Activated T-cell treated with anti-CD3 and anti-CD28 coated beads for 48 hours (primary cell): ENCODE data around the gene RBM17.
"Not testable (repeated sequence)": the region's sequence is repeated elsewhere in the genome, so short reads cannot be mapped to it uniquely, and the experiment has no call there.

Experiments used
- DNase-seq: peaks from one replicate; pipeline ENCODE4 v3.0.0-alpha.2; 2020; ENCODE audit warnings: low read depth

Gene RBM17

DNA sequence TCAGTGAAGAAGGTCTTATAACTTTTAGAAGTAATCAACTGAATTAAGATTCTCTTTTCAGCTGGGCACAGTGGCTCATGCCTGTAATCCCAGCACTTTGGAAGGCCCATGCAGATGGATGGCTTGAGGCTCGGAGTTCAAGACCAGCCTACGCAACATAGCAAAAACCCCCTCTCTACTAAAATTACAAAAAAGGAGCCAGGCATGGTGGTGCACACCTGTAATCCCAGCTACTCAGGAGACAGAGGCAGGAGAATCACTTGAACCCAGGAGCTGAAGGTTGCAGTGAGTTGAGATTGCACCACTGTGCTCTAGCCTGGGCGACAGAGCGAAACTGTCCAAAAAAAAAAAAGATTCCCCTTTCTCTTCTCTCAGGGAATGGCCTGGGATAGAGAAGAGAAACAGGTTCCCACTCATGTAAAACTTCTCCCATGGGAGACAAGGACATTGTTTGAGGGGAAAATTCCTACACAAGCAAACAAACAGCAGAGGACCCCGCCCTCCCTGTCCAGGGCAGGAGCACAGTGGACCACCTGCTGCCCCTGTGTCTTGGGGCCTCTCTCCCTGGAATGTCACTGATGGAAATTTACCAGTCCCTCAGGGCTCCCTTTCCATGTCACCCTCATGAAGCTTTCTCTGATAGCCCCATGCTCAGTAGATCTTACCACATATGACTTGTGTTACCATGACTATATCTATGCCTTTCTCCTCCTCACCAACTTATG lies 32.3 kb upstream of the RBM17 start:
- DNase-seq, result no peak

DNA sequence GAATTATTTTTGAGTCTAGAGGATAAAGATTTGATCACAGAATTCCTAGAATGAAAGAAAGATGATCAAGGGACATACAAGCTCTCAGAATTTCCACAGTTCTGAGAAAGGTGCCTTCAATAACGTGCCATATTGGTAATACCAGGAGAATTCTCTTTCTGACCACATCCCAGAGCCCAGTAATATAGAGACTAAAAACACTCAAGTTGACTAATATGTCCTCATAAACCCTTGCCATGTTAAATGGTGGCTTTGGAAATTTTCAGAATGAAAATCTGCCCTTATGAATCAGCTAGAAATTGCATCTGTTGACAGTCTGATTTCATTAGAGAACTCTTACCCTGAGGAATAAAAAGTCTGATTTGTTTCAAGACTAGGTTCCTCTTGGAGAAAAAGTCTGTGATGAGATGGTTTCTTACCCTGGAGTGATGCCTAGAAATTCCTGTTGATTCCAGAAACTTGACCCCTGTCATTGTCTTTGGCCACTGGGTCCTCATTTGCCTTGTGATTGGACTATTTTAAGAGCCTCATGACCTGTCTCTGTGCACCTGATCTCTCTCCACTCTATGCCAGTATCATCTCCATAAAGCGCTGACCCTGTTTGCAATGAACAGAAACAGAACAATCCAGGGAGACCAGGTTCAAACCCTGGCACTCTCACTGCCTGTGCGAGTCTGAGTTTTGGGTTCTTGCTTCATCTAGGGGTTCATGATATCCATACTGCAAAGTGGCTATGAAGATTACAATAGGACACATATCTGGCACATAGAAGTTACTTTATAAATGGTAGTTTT lies 30.0 kb upstream of the RBM17 start:
- no peak for DNase-seq

DNA sequence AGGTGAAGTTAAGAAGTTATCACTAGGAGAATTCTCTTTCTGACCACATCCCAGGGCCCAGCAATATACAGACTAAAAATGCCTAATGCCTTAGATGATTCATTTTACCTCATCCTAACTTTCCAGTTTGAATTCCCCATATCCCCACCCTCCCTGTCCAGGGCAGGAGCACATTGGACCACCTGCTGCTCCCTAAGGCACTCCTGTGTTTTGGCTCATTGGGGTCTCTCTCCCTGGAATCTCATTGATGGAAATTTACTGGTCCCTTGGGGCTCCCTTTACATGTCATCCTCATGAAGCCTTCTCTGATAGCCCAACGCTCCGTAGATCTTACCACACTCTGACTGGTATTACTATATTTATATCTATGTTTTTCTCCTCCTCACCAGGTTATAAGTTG lies 29.3 kb upstream of the RBM17 start:
- DNase-seq, result no peak

DNA sequence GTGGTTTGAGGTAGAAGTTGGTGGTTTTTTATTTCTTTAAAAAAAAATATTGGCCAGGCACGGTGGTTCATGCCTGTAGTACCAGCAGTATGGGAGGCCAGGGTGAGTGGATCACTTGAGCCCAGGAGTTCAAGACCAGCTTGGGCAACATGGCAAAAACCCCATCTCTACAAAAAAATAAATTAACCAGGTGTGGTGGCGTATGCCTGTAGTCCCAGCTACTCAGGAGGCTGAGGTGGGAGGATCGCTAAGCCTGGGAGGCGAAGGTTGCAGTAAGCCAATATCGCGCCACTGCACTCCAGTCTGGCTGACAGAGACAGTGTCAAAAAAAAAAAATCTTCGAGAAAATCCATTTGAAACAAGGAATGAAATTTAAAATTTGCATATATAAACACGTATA lies 27.8 kb upstream of the RBM17 start:
- DNase-seq, result no peak

DNA sequence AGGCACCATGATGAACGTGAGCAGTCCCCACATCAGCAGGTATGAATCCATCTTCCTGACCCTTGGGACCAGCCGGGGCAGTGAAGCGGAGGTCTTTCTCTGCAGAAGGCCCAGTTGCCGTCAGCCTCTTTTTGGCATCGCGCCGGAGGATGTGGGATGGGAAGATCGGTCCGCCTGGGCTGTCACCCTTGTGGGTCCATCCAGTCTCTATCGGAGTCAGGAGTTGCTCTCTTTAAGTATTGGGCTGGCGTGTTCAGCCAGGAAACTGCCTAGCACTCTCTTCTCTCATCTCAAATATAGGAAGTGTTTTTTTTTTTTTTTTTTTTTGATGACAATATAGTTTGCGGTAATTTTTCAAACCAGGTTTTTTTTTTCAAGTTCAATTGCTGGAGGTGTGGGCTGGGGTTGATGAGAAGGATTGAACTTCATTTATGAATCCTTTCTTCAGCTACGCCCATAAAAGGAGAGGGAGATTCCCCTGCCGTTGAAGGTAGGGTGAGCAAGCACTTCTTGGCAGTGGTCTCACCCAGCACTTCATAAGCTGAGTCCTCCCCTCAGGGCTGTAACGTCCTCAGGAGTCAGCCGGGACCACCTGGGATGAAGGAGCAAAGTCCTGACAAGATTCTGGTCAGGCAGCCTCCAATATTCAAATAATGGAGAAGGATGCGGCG lies 26.6 kb upstream of the RBM17 start, which contains the start of gene IL2RA:
Gene IL2RA (minus strand): TSS at position 267 of the 671 bp plus-strand sequence. CDS start 216 bp downstream, at position 51.
- DNase-seq, result peak; percentile 71

DNA sequence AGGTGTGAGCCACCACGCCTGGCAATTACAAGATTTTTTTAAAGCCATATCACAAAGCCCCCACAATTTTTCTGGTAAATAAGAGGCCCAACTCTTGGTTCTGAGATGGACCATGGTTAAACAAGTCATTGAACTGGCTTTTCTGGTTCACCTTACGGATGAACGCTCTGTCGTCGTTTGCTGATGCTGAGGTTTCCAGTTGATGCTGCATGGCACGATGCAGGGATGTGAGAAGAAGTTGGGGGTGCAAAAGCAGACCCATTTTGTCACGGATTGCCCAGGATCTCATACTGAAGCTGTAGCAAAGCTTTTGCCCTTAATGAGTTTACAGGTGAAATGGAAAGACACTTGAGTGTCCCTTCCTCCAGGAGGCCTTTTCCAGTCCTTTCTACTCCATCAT lies 24.7 kb upstream of the RBM17 start:
- DNase-seq, result no peak

DNA sequence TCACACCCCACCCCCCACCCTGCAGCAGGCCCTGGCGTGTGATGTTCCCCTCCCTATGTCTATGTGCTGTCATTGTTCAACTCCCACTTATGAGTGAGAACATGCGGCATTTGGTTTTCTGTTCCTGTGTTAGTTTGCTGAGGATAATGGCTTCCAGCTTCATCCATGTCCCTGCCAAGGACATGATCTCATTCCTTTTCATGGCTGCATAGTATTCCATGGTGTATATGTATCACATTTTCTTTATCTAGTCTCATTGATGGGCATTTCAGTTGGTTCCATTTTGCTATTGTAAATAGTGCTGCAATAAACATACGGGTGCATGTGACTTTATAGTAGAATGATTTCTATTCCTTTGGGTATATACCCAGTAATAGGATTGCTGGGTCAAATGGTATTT lies 24.1 kb upstream of the RBM17 start:
- DNase-seq, result not testable (repeated sequence)

DNA sequence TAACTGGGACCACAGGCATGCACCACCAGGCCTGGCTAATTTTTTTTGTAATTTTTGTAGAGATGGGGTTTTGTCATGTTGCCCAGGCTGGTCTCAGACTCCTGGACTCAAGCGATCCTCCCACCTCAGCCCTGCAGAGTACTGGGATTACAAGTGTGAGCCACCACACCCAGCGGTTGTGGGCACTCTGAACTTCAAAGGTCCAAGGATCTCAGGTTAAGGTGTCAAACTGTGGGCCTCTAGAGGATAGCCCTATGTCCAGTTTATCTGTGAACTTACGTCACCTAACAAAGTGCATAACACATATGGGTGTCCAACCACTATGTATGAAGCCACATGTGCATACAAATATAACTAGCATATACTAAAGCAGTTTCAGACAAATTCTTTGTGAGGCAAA lies 23.4 kb upstream of the RBM17 start:
- DNase-seq, result no peak

DNA sequence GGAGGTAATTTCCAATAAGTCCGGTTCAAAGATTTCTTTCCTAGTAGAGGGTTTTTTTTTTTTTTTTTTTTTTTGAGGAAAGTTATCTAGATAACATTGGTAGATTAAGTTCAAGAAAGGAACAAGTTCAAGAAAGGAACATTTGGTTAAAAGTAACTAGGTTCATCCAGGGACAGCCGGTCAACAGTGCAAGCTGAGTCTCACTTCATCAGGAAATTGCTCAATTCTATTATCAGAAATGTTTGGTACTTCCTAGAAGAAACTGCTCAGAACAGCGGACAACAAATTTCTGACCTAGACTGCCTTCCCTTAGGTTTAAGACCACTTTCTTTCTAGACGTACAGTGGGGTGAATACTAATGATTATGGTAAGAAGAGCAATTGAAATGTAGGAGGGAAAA lies 23.0 kb upstream of the RBM17 start:
- no peak for DNase-seq

DNA sequence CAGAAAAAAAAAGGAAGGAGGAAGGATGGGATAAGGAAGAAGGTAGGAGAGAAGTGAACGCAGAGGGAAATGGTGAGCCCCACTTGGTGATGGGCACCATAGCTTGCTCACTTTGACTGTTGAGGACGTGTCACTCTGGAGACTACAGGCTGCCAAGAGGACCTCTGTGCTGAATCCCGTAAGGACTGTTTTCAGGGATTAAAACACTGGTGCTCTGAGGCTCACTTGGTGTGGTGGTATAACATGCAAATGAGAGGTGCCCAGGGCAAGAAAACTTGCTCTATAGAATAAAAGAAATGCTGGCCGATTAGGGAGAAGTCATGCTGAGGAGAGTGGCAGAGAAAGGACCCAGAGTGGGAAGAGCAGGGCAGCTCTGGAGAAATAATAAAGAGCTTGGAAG lies 21.4 kb upstream of the RBM17 start:
- DNase-seq, result no peak

DNA sequence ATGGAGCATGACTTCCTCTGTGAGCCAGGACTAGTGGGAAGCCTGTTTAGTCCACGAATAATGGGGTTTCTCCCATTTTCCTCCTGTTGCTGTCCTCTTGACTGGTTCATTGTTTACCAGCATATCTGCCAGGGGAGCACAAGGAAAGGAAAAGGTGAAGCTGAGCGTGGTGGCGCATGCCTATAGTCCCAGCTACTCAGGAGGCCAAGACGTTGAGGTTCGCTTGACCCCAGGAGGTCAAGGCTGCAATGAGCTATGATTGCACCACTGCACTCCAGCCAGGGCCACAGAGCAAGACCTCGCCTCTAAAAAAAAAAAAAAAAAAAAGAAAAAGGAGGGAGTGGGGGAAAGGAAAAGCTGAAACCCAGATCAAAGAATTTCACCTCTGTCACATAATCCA lies 20.8 kb upstream of the RBM17 start:
- DNase-seq, result no peak

DNA sequence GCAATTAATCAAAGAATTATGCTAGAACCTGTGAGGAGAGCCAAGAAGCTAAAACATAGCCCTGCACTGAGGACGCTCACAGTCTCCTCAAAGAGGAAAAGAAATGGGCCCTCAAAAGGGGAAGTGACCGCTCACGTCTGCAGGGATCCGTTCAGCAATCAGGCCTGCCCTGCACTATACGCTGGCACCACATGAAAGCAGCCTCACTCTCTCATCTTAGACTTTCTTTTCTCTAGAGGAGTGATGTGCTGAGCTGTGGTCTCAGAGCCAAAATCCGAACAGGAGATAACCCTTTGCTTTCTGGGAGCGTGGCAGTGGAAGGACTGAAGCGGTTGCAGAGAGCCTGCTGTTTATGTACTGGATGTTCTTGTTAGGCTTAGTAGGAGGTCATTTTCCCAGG lies 20.4 kb upstream of the RBM17 start:
- DNase-seq, result no peak

DNA sequence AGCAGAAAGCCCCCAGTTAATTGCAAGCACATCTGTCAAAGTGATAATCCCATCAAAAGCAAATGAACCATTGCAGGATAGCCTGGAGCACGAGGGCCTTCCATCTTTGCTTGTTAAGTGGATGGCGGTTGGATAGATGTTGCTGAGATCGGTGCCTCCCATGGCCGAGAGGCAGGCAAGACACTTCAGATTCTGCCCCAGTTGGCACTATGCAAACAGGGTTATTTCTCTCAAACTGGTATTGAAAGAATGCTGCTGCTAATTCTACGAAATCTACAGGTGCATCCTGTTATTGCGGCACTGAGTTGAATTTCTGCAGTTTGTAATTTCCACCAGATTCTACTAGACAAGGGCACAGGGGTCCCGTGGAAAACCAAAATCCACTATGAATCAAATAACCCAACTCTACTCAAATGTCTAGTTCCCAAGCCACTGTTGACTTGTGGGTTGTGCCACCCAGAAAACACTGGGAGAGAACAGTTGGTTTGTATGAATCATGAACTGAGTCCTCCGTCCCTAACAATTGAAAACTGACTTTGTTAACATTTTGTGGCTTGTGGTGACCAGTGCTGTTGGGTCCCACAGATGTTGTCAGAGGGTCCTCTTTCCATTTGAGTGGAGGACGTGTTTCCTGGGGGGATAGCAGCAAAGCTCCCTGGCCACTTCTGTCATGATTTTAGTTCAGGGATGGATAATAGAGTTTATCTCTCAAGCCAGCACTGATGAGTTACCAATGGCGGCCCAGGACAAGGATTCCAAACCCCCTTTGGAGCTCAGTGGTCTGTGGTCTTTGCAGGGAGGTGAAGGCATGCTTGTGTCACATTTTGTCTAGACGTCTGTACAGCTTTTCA lies 19.5 kb upstream of the RBM17 start:
- DNase-seq, result no peak

DNA sequence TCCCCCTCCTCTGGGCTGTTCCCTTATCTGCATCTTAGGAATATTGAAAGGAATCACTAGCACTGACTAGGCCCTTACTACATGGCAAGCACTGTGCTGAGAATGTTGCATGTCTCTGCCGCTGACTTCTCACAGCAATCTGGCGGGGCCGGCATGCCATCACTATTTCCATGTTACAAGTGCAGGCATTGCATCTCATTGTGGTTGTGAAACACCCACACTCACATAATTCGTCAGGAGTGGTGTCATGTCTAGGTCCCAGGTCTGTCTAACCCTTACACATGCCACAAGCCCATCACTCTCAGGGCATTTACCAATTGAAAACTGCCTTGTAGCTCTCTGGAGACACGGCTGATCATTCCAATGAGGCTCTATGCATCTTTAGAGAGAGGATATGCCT lies 18.2 kb upstream of the RBM17 start:
- DNase-seq, result peak; percentile 75

DNA sequence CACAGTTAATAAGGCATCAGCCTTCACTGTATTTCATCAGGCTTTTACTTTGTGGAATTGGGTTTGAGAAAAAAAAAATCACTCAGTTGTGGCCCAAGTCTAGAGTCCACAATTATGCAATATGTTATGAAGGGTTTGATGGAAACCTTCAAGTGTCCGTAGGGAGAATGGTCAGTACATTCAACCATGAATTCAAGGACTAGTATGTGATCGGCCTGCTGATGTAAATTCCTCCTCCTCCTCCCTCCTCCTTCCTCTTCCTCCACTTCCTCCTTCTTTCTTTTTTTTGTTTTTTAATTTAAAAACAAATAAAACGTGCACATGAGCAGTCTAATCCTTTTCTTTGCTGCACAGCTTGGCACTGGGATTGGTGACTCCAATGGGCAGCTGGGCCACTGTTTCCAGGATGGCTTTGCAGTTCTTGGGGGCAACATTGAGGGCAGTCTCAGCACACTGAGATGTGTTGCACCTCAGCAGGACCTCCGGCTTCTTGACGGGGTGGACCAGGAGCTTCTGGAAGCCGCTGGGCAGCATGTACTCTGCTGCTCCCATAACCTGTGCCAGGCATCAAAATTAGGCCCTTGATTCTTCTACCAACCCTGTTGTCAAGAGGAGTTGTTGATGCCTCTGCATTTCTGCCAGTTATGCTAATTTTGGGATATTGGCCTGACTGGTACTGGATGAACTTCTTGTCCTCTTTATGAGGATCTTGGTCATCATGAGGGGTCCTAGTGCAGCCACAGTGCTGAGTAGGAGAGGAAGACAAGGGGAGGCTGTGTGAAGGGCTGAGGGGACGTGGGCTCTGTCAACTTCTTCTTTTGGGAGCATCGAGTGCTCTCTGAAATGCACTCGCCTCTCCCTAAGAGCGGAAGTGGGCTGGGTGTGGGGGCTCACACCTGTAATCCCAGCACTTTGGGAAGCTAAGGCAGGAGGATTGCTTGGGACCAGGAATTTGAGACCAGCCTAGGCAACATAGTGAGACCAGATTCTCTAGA lies 17.4 kb upstream of the RBM17 start:
- no peak for DNase-seq

DNA sequence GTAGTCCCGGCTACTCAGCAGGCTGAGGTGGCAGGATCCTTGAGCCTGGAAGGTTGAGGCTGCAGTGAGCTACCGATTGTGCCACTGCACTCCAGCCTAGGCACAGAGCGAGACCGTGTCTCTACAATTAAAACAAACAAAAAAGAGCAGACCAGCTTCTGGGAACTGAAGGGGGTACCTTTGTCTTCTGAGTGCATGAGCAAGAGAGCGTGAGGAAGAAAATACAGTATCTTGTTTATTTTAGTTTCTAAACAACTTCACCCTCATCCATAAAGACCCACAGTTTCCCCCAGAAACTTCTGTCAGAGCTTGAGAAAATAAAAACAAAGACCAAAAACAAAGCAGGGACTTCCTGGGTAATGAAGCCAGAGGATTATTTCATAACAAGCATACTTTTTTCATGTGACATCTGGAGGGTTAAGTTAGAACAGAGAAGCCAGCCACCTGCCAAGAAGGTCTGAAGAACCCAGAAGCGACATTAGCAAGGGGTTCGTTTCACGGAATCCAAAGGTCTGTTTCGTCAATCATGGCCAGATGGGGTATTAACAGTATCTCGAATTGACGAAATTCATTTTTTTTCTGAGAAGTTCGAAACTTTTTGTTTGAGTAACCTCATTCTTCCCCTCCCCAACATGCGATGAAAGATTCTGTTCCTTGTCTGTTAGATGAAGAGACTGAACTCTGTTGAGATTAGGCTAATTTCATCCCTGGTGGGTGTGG lies 16.5 kb upstream of the RBM17 start:
- no peak for DNase-seq

DNA sequence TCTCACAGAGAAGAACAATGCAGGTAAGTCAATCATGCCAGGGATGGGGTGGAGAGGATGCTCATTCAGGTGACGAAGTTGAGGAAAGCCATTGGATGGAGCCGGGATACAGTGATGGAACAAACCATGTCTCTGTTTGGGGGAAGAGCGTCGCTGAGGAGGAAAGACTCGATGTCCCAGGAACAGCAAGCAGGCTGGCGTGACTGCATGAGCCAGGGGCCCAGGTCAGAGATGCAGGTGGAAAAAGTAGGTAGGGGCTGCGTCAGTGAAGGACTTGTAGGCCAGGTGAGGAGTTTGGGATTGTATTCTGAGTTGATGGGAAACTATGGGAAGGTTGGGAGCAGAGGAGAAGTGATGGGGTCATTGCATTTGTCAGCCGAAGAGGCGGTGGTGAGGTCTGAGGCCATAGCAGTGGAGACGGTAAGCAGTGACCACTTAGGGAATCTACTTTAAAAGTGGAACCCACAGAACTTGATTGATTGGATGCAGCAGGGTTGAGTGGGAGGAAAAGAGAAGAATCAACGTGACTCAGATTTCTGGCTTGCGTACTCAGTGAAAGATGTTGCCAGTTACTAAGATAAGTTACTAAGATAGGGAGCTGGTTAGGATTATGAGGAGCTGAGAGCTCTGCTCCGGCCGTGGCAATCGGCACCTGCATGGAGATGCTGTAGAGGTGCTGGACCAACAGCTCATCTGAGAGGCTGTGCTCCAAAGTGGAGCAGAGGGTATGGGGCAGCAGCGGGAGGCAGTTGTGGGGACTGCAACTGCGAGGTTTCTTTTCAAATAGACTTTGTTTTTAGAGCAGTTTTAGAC lies 14.1 kb upstream of the RBM17 start:
- DNase-seq, result no peak

DNA sequence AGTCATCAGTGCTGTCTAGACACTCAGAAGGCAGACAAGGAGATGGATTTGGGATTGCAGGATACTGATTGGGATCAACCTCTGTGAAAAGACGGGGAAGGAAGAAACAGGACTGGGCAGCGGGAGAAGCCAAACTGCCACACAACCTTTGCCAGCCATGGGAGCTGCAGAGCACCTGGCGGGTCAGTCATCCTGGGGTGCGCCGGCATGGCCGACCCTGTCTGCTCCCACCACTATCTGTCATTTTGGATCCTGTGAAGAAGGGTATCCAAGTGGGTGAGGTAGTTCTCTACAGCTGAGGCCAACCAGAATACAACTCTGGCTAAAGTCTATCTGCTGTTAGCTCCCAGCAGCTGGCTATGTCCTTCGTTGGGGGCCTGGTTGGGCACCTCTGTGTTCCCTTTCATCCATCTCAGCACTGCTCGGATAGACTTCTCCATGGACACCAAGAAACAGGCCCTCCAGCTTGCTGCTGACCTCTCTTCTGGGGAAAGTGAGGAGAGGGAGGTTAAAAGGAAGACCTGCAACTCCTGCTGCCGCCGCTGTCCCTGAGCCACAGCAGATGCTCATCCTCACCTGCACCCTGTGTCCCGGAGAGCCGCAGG lies 11.7 kb upstream of the RBM17 start:
- no peak for DNase-seq

DNA sequence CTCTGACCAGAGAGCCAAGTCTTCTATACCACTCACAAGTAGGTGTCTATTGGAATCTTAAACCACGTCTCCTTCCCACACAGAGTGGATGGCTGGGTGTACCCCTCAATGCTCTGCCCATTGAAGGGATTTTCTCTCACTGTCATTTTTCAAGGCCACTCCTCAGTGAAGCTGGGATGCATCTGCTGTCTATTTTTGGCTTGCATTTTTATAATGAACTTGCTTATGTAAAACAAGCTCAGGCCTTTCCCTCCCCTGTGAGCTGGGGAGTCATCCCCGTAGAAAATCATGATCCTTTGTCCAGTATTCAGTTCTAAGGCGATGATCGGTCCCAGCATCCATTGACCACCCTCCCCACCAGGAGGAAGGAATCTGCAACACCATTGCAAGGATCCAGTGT lies 9.8 kb upstream of the RBM17 start:
- no peak for DNase-seq
